Measurements from ENCODE around the gene MS4A10.

DNA sequence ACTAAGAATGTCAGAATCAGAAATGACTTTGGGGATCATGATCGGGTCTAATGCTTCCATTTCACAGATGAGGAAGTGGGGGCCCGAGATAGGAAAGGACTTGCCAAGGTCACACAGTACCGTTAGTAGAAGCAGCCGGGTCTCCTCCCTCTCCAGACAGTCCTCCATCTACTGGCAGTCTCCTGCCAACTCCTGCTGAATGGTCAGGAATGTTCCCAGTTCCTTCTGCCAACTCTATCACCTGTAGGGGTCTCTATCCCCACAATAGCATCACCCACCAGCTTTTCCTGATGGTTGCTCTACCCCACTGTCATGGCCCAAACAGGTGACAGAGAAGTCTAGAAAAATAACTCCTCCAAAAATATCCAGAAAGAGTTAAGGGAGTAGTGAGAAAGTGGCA lies 32.9 kb downstream of the MS4A10 start:
- TF ChIP-seq, protein P1, sequence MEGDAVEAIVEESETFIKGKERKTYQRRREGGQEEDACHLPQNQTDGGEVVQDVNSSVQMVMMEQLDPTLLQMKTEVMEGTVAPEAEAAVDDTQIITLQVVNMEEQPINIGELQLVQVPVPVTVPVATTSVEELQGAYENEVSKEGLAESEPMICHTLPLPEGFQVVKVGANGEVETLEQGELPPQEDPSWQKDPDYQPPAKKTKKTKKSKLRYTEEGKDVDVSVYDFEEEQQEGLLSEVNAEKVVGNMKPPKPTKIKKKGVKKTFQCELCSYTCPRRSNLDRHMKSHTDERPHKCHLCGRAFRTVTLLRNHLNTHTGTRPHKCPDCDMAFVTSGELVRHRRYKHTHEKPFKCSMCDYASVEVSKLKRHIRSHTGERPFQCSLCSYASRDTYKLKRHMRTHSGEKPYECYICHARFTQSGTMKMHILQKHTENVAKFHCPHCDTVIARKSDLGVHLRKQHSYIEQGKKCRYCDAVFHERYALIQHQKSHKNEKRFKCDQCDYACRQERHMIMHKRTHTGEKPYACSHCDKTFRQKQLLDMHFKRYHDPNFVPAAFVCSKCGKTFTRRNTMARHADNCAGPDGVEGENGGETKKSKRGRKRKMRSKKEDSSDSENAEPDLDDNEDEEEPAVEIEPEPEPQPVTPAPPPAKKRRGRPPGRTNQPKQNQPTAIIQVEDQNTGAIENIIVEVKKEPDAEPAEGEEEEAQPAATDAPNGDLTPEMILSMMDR (conservative IDR thresholded peaks at IDR 0.05; ENCODE audit: low read depth, low read length) = no peak
- no peak for TF ChIP-seq EZH2 (IDR thresholded peaks at IDR 0.05; ENCODE audit: low read length, unreplicated experiment)
- no peak for TF ChIP-seq EZH2phosphoT487 (IDR thresholded peaks at IDR 0.05; ENCODE audit: borderline replicate concordance, low read length)

Measured in PC-3 (cell line).